C4-2B (cell line): ENCODE data around the gene KLHL17.
"Not testable (repeated sequence)": the region's sequence is repeated elsewhere in the genome, so short reads cannot be mapped to it uniquely, and the experiment has no call there.

Experiments used
- CTCF ChIP-seq: fragments of 450-650 bp; conservative IDR thresholded peaks from 2 replicates; pipeline ENCODE4 v1.5.1; 2017; ENCODE audit warnings: mild to moderate bottlenecking
- ZFX ChIP-seq: fragments of 450-650 bp; IDR thresholded peaks from 2 replicates; pipeline ENCODE4 v1.6.1; 2017

- not testable (repeated sequence) for TF ChIP-seq CTCF, ZFX
Observed at GRCh38 chr1:994546-994945, 34.2 kb downstream of the KLHL17 start.
